ENCODE data around the gene VPS37C. TPM values are rescaled to one million over a fixed set of nuclear protein-coding genes. Genes with fewer than 3 reads are reported as not detected.

VPS37C gene
- total RNA-seq, 1 donor from 2014 or later, result 9.9 TPM

DNA sequence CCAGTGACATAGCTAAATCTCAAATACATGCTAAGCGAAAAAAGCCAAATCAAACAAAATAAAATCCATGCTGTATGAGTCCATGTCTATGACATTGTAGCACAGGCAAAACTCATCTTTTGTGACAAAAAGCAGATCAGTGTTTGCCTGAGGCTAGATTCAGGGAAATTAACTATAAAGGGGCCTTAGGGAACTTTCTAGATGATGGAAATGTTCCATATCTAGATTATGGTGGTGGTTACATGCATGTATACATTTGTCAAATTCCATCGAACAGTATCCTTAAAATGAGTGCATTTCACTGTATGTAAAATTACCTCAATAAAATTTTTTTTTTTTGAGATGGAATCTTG, 44.1 kb downstream of the VPS37C start:
- H3K27ac Mint-ChIP-seq, result no peak overlapping the region
- H3K4me1 ChIP-seq, result peaks cover 8% of the 10 kb centered on the region

DNA sequence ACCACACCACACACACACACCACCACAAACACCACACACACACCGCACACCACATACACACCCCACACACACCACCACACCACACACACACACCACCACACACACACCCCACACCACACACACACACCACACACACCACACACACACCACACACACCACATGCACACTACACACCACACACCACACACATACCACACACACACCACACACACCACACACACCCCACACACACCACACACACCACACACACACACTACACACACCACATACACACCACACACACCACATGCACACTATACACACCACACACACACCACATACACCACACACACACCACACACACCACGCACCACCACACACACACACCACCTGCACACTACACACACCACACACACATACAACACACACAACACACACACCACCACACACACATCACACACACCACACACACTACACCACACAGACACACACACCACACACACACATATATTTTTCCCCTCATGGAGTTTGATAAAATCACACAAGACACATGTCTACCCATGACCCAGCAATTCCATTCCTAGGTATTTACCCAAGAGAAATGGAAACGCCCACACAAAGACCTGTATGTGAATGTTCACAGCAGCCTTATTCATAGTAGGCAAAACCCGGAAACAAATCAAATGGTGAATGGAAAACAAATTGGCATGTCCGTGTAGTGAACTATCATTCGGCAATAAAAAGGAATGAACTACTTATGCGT, 44.6 kb downstream of the VPS37C start:
- no peak overlapping the region for H2AFZ ChIP-seq (replicated peaks)
- Mint-ChIP-seq H3K4me1 (peaks cover 19% of the 10 kb centered on the region), H3K36me3 (no peaks in the 10 kb centered on the region), H3K27me3 (ENCODE audit: insufficient read depth, low read depth) (peaks cover 5% of the 10 kb centered on the region), H3K4me3 (no peak overlapping the region), H3K27ac (no peak overlapping the region), H3K9me3 (no peaks in the 10 kb centered on the region)
- no peaks in the 10 kb centered on the region for H4K20me1 ChIP-seq (ENCODE audit: low read depth)
- no peaks in the 10 kb centered on the region for H3K27me3 ChIP-seq
- H3K4me2 ChIP-seq, result no peak overlapping the region
- TF ChIP-seq EZH2phosphoT487 (IDR thresholded peaks at IDR 0.05) (no peak), EZH2 (IDR thresholded peaks at IDR 0.05) (no peak)
- TF ChIP-seq, protein P1, sequence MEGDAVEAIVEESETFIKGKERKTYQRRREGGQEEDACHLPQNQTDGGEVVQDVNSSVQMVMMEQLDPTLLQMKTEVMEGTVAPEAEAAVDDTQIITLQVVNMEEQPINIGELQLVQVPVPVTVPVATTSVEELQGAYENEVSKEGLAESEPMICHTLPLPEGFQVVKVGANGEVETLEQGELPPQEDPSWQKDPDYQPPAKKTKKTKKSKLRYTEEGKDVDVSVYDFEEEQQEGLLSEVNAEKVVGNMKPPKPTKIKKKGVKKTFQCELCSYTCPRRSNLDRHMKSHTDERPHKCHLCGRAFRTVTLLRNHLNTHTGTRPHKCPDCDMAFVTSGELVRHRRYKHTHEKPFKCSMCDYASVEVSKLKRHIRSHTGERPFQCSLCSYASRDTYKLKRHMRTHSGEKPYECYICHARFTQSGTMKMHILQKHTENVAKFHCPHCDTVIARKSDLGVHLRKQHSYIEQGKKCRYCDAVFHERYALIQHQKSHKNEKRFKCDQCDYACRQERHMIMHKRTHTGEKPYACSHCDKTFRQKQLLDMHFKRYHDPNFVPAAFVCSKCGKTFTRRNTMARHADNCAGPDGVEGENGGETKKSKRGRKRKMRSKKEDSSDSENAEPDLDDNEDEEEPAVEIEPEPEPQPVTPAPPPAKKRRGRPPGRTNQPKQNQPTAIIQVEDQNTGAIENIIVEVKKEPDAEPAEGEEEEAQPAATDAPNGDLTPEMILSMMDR (IDR thresholded peaks at IDR 0.05), result no peak
- H3K9me3 ChIP-seq (ENCODE audit: low read depth), result no peaks in the 10 kb centered on the region
- H3K4me3 ChIP-seq, result no peak overlapping the region
- H3K9ac ChIP-seq, result no peak overlapping the region
- H3K36me3 ChIP-seq, result no peaks in the 10 kb centered on the region
- no peaks in the 10 kb centered on the region for H3K79me2 ChIP-seq (ENCODE audit: low read depth)
- peaks cover 8% of the 10 kb centered on the region for H3K4me1 ChIP-seq
- H3F3A ChIP-seq (ENCODE audit: low read depth), result no peaks in the 10 kb centered on the region
- DNase-seq (ENCODE audit: low spot score), result no peak
- no peak overlapping the region for H3K27ac ChIP-seq

More for the DNA sequence above, 44.1 kb downstream of the VPS37C start:
- DNase-seq (ENCODE audit: low spot score), result no peak
- no peak overlapping the region for H3K4me3 Mint-ChIP-seq
- TF ChIP-seq, protein P1 (IDR thresholded peaks at IDR 0.05), result no peak
- no peak for TF ChIP-seq EZH2phosphoT487 (IDR thresholded peaks at IDR 0.05)
- TF ChIP-seq EZH2 (IDR thresholded peaks at IDR 0.05), result no peak
- Histone ChIP-seq H3K79me2 (ENCODE audit: low read depth) (no peaks in the 10 kb centered on the region), H3F3A (ENCODE audit: low read depth) (no peaks in the 10 kb centered on the region), H3K27ac (no peak overlapping the region), H3K36me3 (no peaks in the 10 kb centered on the region), H3K9me3 (ENCODE audit: low read depth) (no peaks in the 10 kb centered on the region), H2AFZ (replicated peaks) (no peak overlapping the region), H3K4me2 (no peak overlapping the region), H4K20me1 (ENCODE audit: low read depth) (no peaks in the 10 kb centered on the region), H3K27me3 (no peaks in the 10 kb centered on the region), H3K4me3 (no peak overlapping the region), H3K9ac (no peak overlapping the region)
- H3K27me3 Mint-ChIP-seq (ENCODE audit: insufficient read depth, low read depth), result peaks cover 4% of the 10 kb centered on the region
- H3K36me3 Mint-ChIP-seq, result no peaks in the 10 kb centered on the region
- H3K9me3 Mint-ChIP-seq, result no peaks in the 10 kb centered on the region
- H3K4me1 Mint-ChIP-seq, result peaks cover 19% of the 10 kb centered on the region

DNA sequence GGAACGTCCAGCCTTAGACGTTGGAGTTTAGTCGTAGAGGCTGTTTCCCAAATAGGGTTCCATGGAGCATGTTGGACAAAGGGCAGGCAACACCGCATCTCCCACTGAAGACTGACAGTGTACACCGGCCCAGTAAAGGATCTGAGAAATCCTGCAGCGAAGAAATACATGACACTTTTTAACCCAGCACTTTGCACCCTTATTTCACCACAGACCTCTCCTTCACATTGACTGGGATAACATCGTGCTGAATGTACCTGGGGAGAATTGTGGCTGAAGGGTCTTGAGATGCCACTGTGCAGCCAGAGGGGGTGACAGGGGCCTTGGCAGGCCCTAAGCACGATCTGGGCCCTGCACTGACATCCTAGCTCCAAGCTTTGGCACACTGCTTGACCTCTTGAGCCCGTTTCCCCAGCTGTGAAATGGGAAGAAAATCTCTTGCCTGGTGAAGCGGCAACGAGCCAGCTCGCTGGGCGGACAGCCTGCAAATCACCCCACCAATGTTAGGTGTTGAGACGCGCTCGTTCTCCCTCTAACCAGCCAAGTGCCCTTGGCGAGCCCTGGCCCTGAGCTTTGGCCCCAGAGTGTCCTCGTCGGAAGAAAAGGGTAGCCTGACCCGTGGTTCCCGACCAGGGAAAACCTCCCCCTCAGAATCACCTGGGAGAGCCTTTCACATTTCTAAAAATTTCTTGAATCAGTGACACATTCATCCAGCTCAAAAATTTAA, 45.6 kb downstream of the VPS37C start:
- peak overlapping the region; percentile 33 for H3K27ac Mint-ChIP-seq
- TF ChIP-seq EZH2 (IDR thresholded peaks at IDR 0.05) (no peak), EZH2phosphoT487 (IDR thresholded peaks at IDR 0.05) (no peak)
- TF ChIP-seq, protein P1 (IDR thresholded peaks at IDR 0.05), result no peak
- H3K4me1 ChIP-seq, result peaks cover 4% of the 10 kb centered on the region
- no peaks in the 10 kb centered on the region for H3K9me3 ChIP-seq (ENCODE audit: low read depth)
- H3K79me2 ChIP-seq (ENCODE audit: low read depth), result no peaks in the 10 kb centered on the region
- H3K4me3 ChIP-seq, result no peak overlapping the region
- H3K36me3 Mint-ChIP-seq, result no peaks in the 10 kb centered on the region
- H3K4me2 ChIP-seq, result no peak overlapping the region
- no peaks in the 10 kb centered on the region for H3K27me3 ChIP-seq
- no peak overlapping the region for H2AFZ ChIP-seq (replicated peaks)
- no peak overlapping the region for H3K9ac ChIP-seq
- H3K4me1 Mint-ChIP-seq, result peaks cover 12% of the 10 kb centered on the region
- H3K36me3 ChIP-seq, result no peaks in the 10 kb centered on the region
- peaks cover 7% of the 10 kb centered on the region for H3K27me3 Mint-ChIP-seq (ENCODE audit: insufficient read depth, low read depth)
- no peak overlapping the region for H3K4me3 Mint-ChIP-seq
- no peaks in the 10 kb centered on the region for H3K9me3 Mint-ChIP-seq
- H3K27ac ChIP-seq, result no peak overlapping the region
- no peak for DNase-seq (ENCODE audit: low spot score)
- no peaks in the 10 kb centered on the region for H3F3A ChIP-seq (ENCODE audit: low read depth)
- H4K20me1 ChIP-seq (ENCODE audit: low read depth), result no peaks in the 10 kb centered on the region
